Keratinocyte (primary cell): ENCODE data around the gene TBC1D13. TPM values are rescaled to one million over a fixed set of nuclear protein-coding genes. Genes with fewer than 3 reads are reported as not detected.

Experiments
- DNase-seq: peaks from one replicate; pipeline ENCODE4 v3.0.0-alpha.2; 2011; ENCODE audit warnings: low read depth, missing footprints, low spot score
- FAIRE-seq: peaks from 2 replicates; lab custom pipeline; 2011; peaks lifted over from hg19 to GRCh38; lab: Jason Lieb, UNC
- H2AFZ ChIP-seq: 2 replicates; pipeline ENCODE4 v1.6.0; 2012; ENCODE audit warnings: low read length, control low read depth, inconsistent platforms; ENCODE audit not compliant: control insufficient read depth
- H3K27ac ChIP-seq: 2 replicates; pipeline ENCODE4 v1.5.1; 2011; ENCODE audit warnings: low read length; ENCODE audit not compliant: control insufficient read depth, insufficient read depth
- H3K27me3 ChIP-seq: 3 replicates; pipeline ENCODE4 v1.6.0; 2011; ENCODE audit warnings: low read length; ENCODE audit not compliant: control insufficient read depth, insufficient read depth; ENCODE audit errors: extremely low read depth
- H3K36me3 ChIP-seq, 2 experiments: 2 replicates in 1 of 2; 3 replicates in 1 of 2; pipeline ENCODE4 v1.5.1; 2011; ENCODE audit warnings: low read length in 2 of 2, mild to moderate bottlenecking in 1 of 2; ENCODE audit not compliant: control insufficient read depth in 2 of 2, insufficient read depth in 2 of 2; ENCODE audit errors: extremely low read depth in 1 of 2
- H3K4me1 ChIP-seq: 3 replicates; pipeline ENCODE4 v1.5.1; 2011; ENCODE audit warnings: low read length; ENCODE audit not compliant: control insufficient read depth, insufficient read depth; ENCODE audit errors: extremely low read depth
- H3K4me2 ChIP-seq: 3 replicates; pipeline ENCODE4 v1.6.0; 2011; ENCODE audit warnings: low read depth, low read length; ENCODE audit not compliant: control insufficient read depth, insufficient read depth; ENCODE audit errors: extremely low read depth
- H3K4me3 ChIP-seq, 3 experiments: fragments of 200-600 bp in 1 of 3; sonication (generic) in 1 of 3; 2 replicates in 2 of 3; 3 replicates in 1 of 3; pipeline ENCODE4 v1.5.1; 2011 to 2016; ENCODE audit warnings: low read length in 3 of 3, mild to moderate bottlenecking in 3 of 3, control low read depth in 2 of 3, inconsistent platforms in 1 of 3, low read depth in 1 of 3, mixed read lengths in 1 of 3, mixed run types in 1 of 3, moderate library complexity in 1 of 3; ENCODE audit not compliant: control insufficient read depth in 2 of 3, insufficient read depth in 2 of 3; ENCODE audit errors: extremely low read depth in 1 of 3
- H3K79me2 ChIP-seq: 2 replicates; pipeline ENCODE4 v1.6.0; 2012; ENCODE audit warnings: low read length; ENCODE audit not compliant: control insufficient read depth, insufficient read depth
- H3K9ac ChIP-seq: 3 replicates; pipeline ENCODE4 v1.6.0; 2011; ENCODE audit warnings: low read length; ENCODE audit not compliant: control insufficient read depth, insufficient read depth; ENCODE audit errors: extremely low read depth
- H3K9me1 ChIP-seq: 3 replicates; pipeline ENCODE4 v1.6.0; 2011; ENCODE audit warnings: low read length; ENCODE audit not compliant: control insufficient read depth, insufficient read depth; ENCODE audit errors: extremely low read depth
- H3K9me3 ChIP-seq: 2 replicates; pipeline ENCODE4 v1.5.1; 2012; ENCODE audit warnings: low read depth, low read length; ENCODE audit not compliant: control insufficient read depth
- H4K20me1 ChIP-seq: 3 replicates; pipeline ENCODE4 v1.6.0; 2011; ENCODE audit warnings: low read length; ENCODE audit not compliant: control insufficient read depth, insufficient read depth; ENCODE audit errors: extremely low read depth
- EZH2 ChIP-seq: IDR thresholded peaks from one replicate; pipeline ENCODE4 v1.6.1; 2012; ENCODE audit warnings: inconsistent platforms, mild to moderate bottlenecking, low read length, moderate library complexity
- dilution Hi-C: fragments of 300-500 bp; cut with MboI; formaldehyde crosslinking; loops from one replicate; pipeline ENCODE4 v1.7.0; 2020; ENCODE audit warnings: low sequenced_read_pairs; ENCODE audit not compliant: extremely low pct_ligation_motif_present
- polyA plus RNA-seq, 5 experiments: library from polyadenylated mRNA; depleted of rRNA in 3 of 5; stranded (reverse) in 3 of 5; stranded (forward) in 1 of 5; unstranded in 1 of 5; fragments of >200 nt; gene quantifications; 1 replicate in 1 of 5; 2 replicates in 3 of 5; 3 replicates in 1 of 5; pipeline versions ENCODE4 v1.2.1 to v1.2.3, GENCODE V29; 2011 to 2012; ENCODE audit warnings: missing spikeins in 2 of 5, low read depth in 1 of 5, low replicate concordance in 1 of 5
- TF ChIP-seq, protein P1 (sequence below), 3 experiments: IDR thresholded peaks in 1 of 3; conservative IDR thresholded peaks in 1 of 3; optimal IDR thresholded peaks in 1 of 3; 2 replicates in 2 of 3; 3 replicates in 1 of 3; pipeline versions ENCODE3 to v1.5.1; 2011; ENCODE audit warnings: low read length in 3 of 3, mild to moderate bottlenecking in 3 of 3, moderate library complexity in 2 of 3, control low read depth in 1 of 3, inconsistent platforms in 1 of 3; ENCODE audit not compliant: insufficient read depth in 2 of 3; ENCODE audit errors: extremely low read depth in 1 of 3

The TBC1D13 gene
- polyA plus RNA-seq, 1 donor (not counting 4 experiments of a cell fraction or from before 2014, with no cell fraction given) = 12.8 TPM

DNA sequence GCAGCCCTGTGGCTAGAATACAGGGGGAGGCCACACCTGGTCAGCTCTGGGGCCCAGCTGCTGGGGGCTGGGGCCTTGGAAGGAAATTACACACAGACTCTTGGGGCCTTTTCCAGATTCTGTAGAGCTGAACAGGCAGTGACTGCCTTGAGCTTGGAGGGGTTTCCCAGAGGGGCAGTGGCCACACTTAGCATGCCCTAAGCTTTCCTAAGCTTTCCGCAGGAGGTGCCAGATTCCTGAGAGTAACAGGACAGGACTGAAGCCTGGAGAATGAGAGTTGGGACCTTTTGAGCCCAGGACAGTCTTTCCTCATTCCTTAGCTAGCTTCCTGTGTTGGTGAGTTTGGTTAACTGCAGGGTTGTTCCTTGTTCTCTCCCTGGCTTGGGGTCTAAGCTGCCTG is 1.4 kb downstream of the TBC1D13 start:
- Histone ChIP-seq H3K36me3 (peaks cover 9 to 13% of the 10 kb centered on the region in 2 experiments), H3K27me3 (no peaks in the 10 kb centered on the region), H3K4me3 (no peak overlapping the region), H3K79me2 (peaks cover 10% of the 10 kb centered on the region), H3K9ac (peak overlapping the region; percentile 85), H3K9me1 (no peaks in the 10 kb centered on the region), H3K27ac (no peak overlapping the region), H2AFZ (no peak overlapping the region), H3K4me2 (peak overlapping the region; percentile 92), H4K20me1 (no peaks in the 10 kb centered on the region), H3K9me3 (no peaks in the 10 kb centered on the region), H3K4me1 (peaks cover 10% of the 10 kb centered on the region)
- dilution Hi-C loops = no loop called here
- TF ChIP-seq, protein P1, sequence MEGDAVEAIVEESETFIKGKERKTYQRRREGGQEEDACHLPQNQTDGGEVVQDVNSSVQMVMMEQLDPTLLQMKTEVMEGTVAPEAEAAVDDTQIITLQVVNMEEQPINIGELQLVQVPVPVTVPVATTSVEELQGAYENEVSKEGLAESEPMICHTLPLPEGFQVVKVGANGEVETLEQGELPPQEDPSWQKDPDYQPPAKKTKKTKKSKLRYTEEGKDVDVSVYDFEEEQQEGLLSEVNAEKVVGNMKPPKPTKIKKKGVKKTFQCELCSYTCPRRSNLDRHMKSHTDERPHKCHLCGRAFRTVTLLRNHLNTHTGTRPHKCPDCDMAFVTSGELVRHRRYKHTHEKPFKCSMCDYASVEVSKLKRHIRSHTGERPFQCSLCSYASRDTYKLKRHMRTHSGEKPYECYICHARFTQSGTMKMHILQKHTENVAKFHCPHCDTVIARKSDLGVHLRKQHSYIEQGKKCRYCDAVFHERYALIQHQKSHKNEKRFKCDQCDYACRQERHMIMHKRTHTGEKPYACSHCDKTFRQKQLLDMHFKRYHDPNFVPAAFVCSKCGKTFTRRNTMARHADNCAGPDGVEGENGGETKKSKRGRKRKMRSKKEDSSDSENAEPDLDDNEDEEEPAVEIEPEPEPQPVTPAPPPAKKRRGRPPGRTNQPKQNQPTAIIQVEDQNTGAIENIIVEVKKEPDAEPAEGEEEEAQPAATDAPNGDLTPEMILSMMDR (optimal IDR thresholded peaks at IDR 0.05 in 1 of 3, IDR thresholded peaks at IDR 0.05 in 1 of 3, conservative IDR thresholded peaks at IDR 0.05 in 1 of 3; ENCODE audit: extremely low read depth in 1 of 3, insufficient read depth in 2 of 3, low read length in 3 of 3) = no peak
- no peak for TF ChIP-seq EZH2
- FAIRE-seq = no peak
- DNase-seq = no peak

DNA sequence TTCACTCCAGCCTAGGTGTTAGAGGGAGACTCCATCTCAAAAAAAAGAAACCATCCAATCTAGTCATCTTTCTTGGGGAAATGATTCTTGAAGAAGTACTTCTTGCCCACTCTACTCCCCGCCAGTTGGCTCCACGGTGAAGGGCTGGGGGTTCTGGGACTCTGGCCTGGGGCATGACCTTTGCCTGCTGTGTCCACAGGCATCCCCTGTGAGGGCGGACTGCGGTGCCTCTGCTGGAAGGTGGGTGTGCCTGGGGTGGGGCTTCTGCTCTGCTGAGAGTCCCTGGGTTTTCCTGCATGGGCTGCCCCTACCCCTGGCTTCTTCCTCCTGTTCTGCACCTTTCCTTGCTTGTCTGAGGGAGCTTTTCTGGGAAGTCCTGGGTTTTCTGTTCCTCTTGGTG is 3.5 kb downstream of the TBC1D13 start:
- Histone ChIP-seq H2AFZ (no peak overlapping the region), H3K4me1 (peaks cover 10% of the 10 kb centered on the region), H4K20me1 (no peaks in the 10 kb centered on the region), H3K36me3 (peaks cover 16 to 21% of the 10 kb centered on the region in 2 experiments), H3K9me1 (no peaks in the 10 kb centered on the region), H3K79me2 (peaks cover 10% of the 10 kb centered on the region), H3K4me2 (no peak overlapping the region), H3K27ac (no peak overlapping the region), H3K4me3 (no peak overlapping the region), H3K9me3 (no peaks in the 10 kb centered on the region), H3K27me3 (no peaks in the 10 kb centered on the region), H3K9ac (no peak overlapping the region)
- no peak for DNase-seq
- TF ChIP-seq, protein P1 (optimal IDR thresholded peaks at IDR 0.05 in 1 of 3, IDR thresholded peaks at IDR 0.05 in 1 of 3, conservative IDR thresholded peaks at IDR 0.05 in 1 of 3; ENCODE audit: extremely low read depth in 1 of 3, insufficient read depth in 2 of 3, low read length in 3 of 3) = no peak
- TF ChIP-seq EZH2 = no peak
- no peak for FAIRE-seq
- dilution Hi-C loops = no loop called here
